Lung (tissue), 12 donors: Measurements from ENCODE around the gene CEACAM5. TPM values are rescaled to one million over a fixed set of nuclear protein-coding genes. Genes with fewer than 3 reads are reported as not detected.

Experiments used
- ATAC-seq: fragments of 200-7000 bp; cut with Tn5 transposase; one replicate; pipeline ENCODE4 v1.9.1; 2020; ENCODE audit warnings: moderate number of reproducible peaks; ENCODE audit not compliant: insufficient read depth, low FRiP score
- DNase-seq, 3 donors: peaks; one replicate each; pipeline ENCODE4 v3.0.0-alpha.2; 2013 to 2017
- H3K27ac ChIP-seq, 2 donors: one replicate each; pipeline ENCODE4 v1.5.1; 2013; ENCODE audit warnings: mild to moderate bottlenecking in 2 of 2, moderate library complexity in 2 of 2, control low read depth in 1 of 2, inconsistent platforms in 1 of 2, low read depth in 1 of 2, low read length in 1 of 2
- H3K27me3 ChIP-seq, 3 donors: one replicate each; pipeline ENCODE4 v1.5.1; 2013; ENCODE audit warnings: low read length in 2 of 3; ENCODE audit not compliant: control insufficient read depth in 3 of 3, insufficient read depth in 3 of 3
- H3K36me3 ChIP-seq, 4 donors: one replicate each; pipeline ENCODE4 v1.5.1; 2013; ENCODE audit warnings: low read length in 4 of 4, mild to moderate bottlenecking in 1 of 4, moderate library complexity in 1 of 4; ENCODE audit not compliant: control insufficient read depth in 4 of 4, insufficient read depth in 4 of 4
- H3K4me1 ChIP-seq, 5 donors: one replicate each; pipeline ENCODE4 v1.5.1; 2013; ENCODE audit warnings: low read length in 5 of 5, mild to moderate bottlenecking in 2 of 5, moderate library complexity in 1 of 5; ENCODE audit not compliant: control insufficient read depth in 5 of 5, insufficient read depth in 5 of 5
- H3K4me3 ChIP-seq: one replicate; pipeline ENCODE4 v1.5.1; 2013; ENCODE audit warnings: mild to moderate bottlenecking, control low read depth, moderate library complexity
- H3K9ac ChIP-seq, 2 donors: one replicate each; pipeline ENCODE4 v1.5.1; 2013; ENCODE audit warnings: low read length in 2 of 2, control low read depth in 1 of 2; ENCODE audit not compliant: insufficient read depth in 1 of 2
- H3K9me3 ChIP-seq, 4 donors: one replicate each; pipeline ENCODE4 v1.5.1; 2013; ENCODE audit warnings: low read length in 3 of 4, mild to moderate bottlenecking in 1 of 4, moderate library complexity in 1 of 4; ENCODE audit not compliant: control insufficient read depth in 4 of 4, insufficient read depth in 3 of 4
- CTCF ChIP-seq: IDR thresholded peaks from 2 replicates; pipeline ENCODE4 v1.5.1; 2012; ENCODE audit warnings: mild to moderate bottlenecking; ENCODE audit errors: control extremely low read depth, extremely low read depth
- WGBS, 2 donors: extraction: QIAGEN DNeasy Blood & Tissue Kit; methylation state at CpG; one replicate each; pipeline ENCODE4 v1.1.7; 2013; 5-methylcytosine and 5-hydroxymethylcytosine counted together
- polyA plus RNA-seq, 2 donors: library from polyadenylated mRNA; stranded (reverse); fragments of 200-250 nt; gene quantifications; one replicate each; pipeline ENCODE4 v1.2.1, GENCODE V29; 2013
- total RNA-seq, 2 donors: library from RNA; depleted of rRNA in 1 of 2; stranded (reverse); fragments of >200 nt in 1 of 2; gene quantifications; one replicate each; pipeline ENCODE4 v1.2.1, GENCODE V29; 2014 to 2021
- donor health status: control.
- donor health status: control.
- donor health status: Bipolar disorder and iron deficiency.
- donor health status: healthy.
- donor health status: DM: yes; HTN: yes; CAD: no.

Gene CEACAM5
- total and polyA plus RNA-seq, 4 donors, result 0.11 to 37.9 (median 6.1) TPM

- no peaks in the 10 kb centered on the region for H3K36me3 ChIP-seq
- no peaks in the 10 kb centered on the region for H3K4me1 ChIP-seq
- no peaks in the 10 kb centered on the region for H3K27me3 ChIP-seq
- no peak overlapping the region for H3K27ac ChIP-seq
- H3K4me3 ChIP-seq, result no peak overlapping the region
- no peak overlapping the region for H3K9ac ChIP-seq
- peaks cover 0 to 8% (median 0%) of the 10 kb centered on the region in 4 donors for H3K9me3 ChIP-seq
- 65 to 77% methylated on average over 2 of the region's 2 CpGs for WGBS, 2 donors
- no peak for TF ChIP-seq CTCF
- ATAC-seq (no peak), DNase-seq (no peak)
These were observed 12.7 kb upstream of the CEACAM5 start for GRCh38 chr19:41695745-41696144.

DNA sequence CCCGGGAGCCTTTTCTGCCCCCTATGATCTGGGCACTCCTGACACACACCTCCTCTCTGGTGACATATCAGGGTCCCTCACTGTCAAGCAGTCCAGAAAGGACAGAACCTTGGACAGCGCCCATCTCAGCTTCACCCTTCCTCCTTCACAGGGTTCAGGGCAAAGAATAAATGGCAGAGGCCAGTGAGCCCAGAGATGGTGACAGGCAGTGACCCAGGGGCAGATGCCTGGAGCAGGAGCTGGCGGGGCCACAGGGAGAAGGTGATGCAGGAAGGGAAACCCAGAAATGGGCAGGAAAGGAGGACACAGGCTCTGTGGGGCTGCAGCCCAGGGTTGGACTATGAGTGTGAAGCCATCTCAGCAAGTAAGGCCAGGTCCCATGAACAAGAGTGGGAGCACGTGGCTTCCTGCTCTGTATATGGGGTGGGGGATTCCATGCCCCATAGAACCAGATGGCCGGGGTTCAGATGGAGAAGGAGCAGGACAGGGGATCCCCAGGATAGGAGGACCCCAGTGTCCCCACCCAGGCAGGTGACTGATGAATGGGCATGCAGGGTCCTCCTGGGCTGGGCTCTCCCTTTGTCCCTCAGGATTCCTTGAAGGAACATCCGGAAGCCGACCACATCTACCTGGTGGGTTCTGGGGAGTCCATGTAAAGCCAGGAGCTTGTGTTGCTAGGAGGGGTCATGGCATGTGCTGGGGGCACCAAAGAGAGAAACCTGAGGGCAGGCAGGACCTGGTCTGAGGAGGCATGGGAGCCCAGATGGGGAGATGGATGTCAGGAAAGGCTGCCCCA lies 11.8 kb upstream of the CEACAM5 start:
- H3K27ac ChIP-seq, result no peak overlapping the region
- ATAC-seq (no peak), DNase-seq (peak in 2 of 3 donors; percentile 2 to 42)
- no peaks in the 10 kb centered on the region for H3K36me3 ChIP-seq
- H3K4me3 ChIP-seq, result no peak overlapping the region
- WGBS, 2 donors, result 68 to 73% methylated on average over 7 of the region's 7 CpGs
- peaks cover 0 to 8% (median 0%) of the 10 kb centered on the region in 4 donors for H3K9me3 ChIP-seq
- H3K4me1 ChIP-seq, result no peaks in the 10 kb centered on the region
- H3K9ac ChIP-seq, result no peak overlapping the region
- no peaks in the 10 kb centered on the region for H3K27me3 ChIP-seq
- TF ChIP-seq CTCF, result no peak

- Histone ChIP-seq H3K4me1 (no peaks in the 10 kb centered on the region), H3K4me3 (no peak overlapping the region), H3K9ac (no peak overlapping the region), H3K27me3 (no peaks in the 10 kb centered on the region), H3K36me3 (no peaks in the 10 kb centered on the region), H3K27ac (no peak overlapping the region), H3K9me3 (peaks cover 0 to 5% (median 0%) of the 10 kb centered on the region in 4 donors)
- ATAC-seq, result no peak
- no peak for DNase-seq
- TF ChIP-seq CTCF, result no peak
- WGBS, 2 donors, result 66 to 76% methylated on average over 9 of the region's 9 CpGs
These were observed 11.1 kb upstream of the CEACAM5 start for GRCh38 chr19:41697198-41697855.
